ENCODE measurements around the gene CREG1.

- TF ChIP-seq CTCF (IDR thresholded peaks at IDR 0.05; ENCODE audit: insufficient read depth, low read length) (no peak), REST (IDR thresholded peaks at IDR 0.05; ENCODE audit: insufficient replicate concordance, low read depth) (no peak), GABPA (IDR thresholded peaks at IDR 0.05; ENCODE audit: low read depth) (no peak), POLR2AphosphoS5 (IDR thresholded peaks at IDR 0.05; ENCODE audit: low read depth) (no peak)
These were observed 25.5 kb upstream of the CREG1 start for GRCh38 chr1:167578939-167579521.
